Measurements from ENCODE around the gene HOXA5. TPM values are rescaled to one million over a fixed set of nuclear protein-coding genes. Genes with fewer than 3 reads are reported as not detected.
A peak's percentile ranks its signal among the peaks of the same experiment; 100 is the strongest.

HOXA5 gene
- total RNA-seq, 1 donor from 2014 or later = not detected

DNA sequence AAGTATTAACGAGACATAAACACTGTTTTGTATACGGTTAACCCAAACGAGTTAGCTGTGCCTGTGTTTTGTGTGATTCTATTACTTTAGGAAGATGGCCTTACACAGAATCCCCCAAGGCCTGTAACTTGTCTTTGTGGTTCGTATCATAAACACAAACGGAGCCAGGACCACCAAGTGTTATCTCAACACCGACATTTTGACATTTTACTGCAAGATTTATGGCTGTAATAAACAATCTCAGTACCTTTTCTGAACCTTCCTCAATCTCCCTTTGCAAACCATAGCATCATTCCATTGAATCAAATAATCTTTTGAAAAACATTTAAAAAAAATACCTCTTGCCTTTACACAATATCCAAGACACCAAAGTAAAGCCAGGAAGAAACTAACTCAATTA, 10.5 kb downstream of the HOXA5 start:
- H3K36me3 ChIP-seq (ENCODE audit: control insufficient read depth, insufficient read depth, low read length) = no peaks in the 10 kb centered on the region
- DNase-seq (ENCODE audit: low read depth) (no peak), FAIRE-seq (no peak)
- no peak overlapping the region for H3K4me3 ChIP-seq (ENCODE audit: low read depth, low read length)
- H3K27me3 ChIP-seq (ENCODE audit: control insufficient read depth, insufficient read depth, low read length) = peaks cover 58% of the 10 kb centered on the region
- TF ChIP-seq, protein P1, sequence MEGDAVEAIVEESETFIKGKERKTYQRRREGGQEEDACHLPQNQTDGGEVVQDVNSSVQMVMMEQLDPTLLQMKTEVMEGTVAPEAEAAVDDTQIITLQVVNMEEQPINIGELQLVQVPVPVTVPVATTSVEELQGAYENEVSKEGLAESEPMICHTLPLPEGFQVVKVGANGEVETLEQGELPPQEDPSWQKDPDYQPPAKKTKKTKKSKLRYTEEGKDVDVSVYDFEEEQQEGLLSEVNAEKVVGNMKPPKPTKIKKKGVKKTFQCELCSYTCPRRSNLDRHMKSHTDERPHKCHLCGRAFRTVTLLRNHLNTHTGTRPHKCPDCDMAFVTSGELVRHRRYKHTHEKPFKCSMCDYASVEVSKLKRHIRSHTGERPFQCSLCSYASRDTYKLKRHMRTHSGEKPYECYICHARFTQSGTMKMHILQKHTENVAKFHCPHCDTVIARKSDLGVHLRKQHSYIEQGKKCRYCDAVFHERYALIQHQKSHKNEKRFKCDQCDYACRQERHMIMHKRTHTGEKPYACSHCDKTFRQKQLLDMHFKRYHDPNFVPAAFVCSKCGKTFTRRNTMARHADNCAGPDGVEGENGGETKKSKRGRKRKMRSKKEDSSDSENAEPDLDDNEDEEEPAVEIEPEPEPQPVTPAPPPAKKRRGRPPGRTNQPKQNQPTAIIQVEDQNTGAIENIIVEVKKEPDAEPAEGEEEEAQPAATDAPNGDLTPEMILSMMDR (IDR thresholded peaks at IDR 0.05; ENCODE audit: insufficient read depth, low read length, severe bottlenecking) = no peak

DNA sequence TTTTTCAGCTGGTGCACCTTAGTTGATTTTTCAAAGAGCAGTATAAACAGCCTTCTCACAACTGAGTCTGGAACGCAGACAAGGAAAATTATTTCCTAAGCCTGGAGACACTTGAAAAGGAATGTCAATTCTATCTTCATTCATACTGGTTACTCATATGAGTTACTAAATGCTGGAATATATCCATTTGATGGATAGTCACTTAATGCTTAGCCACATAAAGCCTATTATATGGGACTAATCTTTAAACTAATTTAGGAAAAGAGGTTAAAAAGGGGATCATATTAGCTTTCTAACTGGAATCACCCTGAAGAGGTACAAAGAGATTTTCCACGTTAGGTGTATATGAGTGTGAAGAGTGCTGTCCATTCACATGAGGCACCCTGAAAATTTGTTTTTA, 11.3 kb downstream of the HOXA5 start:
- Histone ChIP-seq H3K4me3 (ENCODE audit: low read depth, low read length) (no peak overlapping the region), H3K36me3 (ENCODE audit: control insufficient read depth, insufficient read depth, low read length) (no peaks in the 10 kb centered on the region), H3K27me3 (ENCODE audit: control insufficient read depth, insufficient read depth, low read length) (peaks cover 60% of the 10 kb centered on the region)
- DNase-seq (ENCODE audit: low read depth) (no peak), FAIRE-seq (no peak)
- TF ChIP-seq, protein P1 (IDR thresholded peaks at IDR 0.05; ENCODE audit: insufficient read depth, low read length, severe bottlenecking) = no peak

GRCh38 chr7:27131390-27131819, 12.1 kb downstream of the HOXA5 start:
- FAIRE-seq = no peak
- peaks cover 61% of the 10 kb centered on the region for H3K27me3 ChIP-seq (ENCODE audit: control insufficient read depth, insufficient read depth, low read length)
- H3K36me3 ChIP-seq (ENCODE audit: control insufficient read depth, insufficient read depth, low read length) = no peaks in the 10 kb centered on the region
- no peak overlapping the region for H3K4me3 ChIP-seq (ENCODE audit: low read depth, low read length)
- TF ChIP-seq, protein P1 (IDR thresholded peaks at IDR 0.05; ENCODE audit: insufficient read depth, low read length, severe bottlenecking) = no peak
- no peak for DNase-seq (ENCODE audit: low read depth)

DNA sequence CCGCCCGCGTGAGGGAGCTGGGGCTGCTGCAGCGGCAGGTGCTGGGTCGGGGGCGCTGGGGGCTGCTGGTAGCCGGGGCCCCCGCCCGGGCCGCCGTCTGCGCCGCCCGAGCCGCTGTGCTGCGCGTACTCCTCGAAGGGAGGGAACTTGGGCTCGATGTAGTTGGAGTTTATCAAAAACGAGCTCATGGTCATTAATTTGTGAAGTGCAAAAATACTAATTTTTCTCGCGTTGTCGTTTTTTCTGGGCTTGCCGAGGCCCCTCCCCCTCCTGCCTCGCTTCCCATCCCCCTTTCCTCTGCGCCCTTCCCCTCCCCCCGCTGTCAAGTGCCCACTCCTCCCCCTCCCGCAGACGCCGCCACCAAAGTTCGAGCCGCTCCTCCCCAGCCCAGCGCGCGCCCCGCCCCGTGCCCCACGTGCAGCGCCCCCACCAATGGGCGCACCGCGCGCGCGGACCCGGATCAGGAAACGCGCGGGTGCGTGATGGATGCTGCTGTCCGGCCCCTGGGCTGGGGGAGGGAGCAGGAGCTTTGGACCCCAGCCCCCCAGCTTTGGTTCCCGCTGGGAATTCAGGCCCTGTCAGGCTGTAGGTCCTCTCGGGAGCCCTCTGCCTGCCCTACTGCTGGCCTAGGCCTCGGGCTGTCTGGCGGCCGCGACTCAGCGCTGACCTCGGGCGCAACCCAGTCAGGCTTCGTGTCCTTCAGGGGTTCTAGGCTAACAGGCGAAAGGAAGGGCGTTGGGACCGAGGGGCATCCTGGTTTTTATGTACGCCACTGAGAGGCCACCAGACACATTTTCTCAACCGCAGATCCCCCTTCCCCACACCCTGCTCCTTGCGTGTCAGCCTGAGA, 12.7 kb downstream of the HOXA5 start, which contains the start of gene HOXA4:
Gene HOXA4 (minus strand): TSS at position 218 of the 850 bp plus-strand sequence. CDS start 24 bp downstream, at position 194.
- DNase-seq (ENCODE audit: low read depth) = no peak
- peaks cover 62% of the 10 kb centered on the region for H3K27me3 ChIP-seq (ENCODE audit: control insufficient read depth, insufficient read depth, low read length)
- no peak for FAIRE-seq
- TF ChIP-seq, protein P1 (IDR thresholded peaks at IDR 0.05; ENCODE audit: insufficient read depth, low read length, severe bottlenecking) = no peak
- H3K36me3 ChIP-seq (ENCODE audit: control insufficient read depth, insufficient read depth, low read length) = no peaks in the 10 kb centered on the region
- peak within 1 kb of the TSS; percentile 18 for H3K4me3 ChIP-seq (ENCODE audit: low read depth, low read length)

- Histone ChIP-seq H3K27me3 (ENCODE audit: control insufficient read depth, insufficient read depth, low read length) (peaks cover 65% of the 10 kb centered on the region), H3K36me3 (ENCODE audit: control insufficient read depth, insufficient read depth, low read length) (no peaks in the 10 kb centered on the region), H3K4me3 (ENCODE audit: low read depth, low read length) (no peak overlapping the region)
- TF ChIP-seq, protein P1 (IDR thresholded peaks at IDR 0.05; ENCODE audit: insufficient read depth, low read length, severe bottlenecking) = no peak
- DNase-seq (ENCODE audit: low read depth) (no peak), FAIRE-seq (no peak)
These were observed 13.5 kb downstream of the HOXA5 start for GRCh38 chr7:27129729-27130539.
